Inflammatory macrophage (primary cell): ENCODE measurements around the gene GIGYF2.
"Not testable (repeated sequence)": the region's sequence is repeated elsewhere in the genome, so short reads cannot be mapped to it uniquely, and the experiment has no call there.

Experiments used
- DNase-seq, 2 donors: peaks; one replicate each; pipeline ENCODE4 v3.0.0-alpha.2; 2020 to 2022

The GIGYF2 gene

GRCh38 chr2:232896720-232897597 is 199.8 kb downstream of the GIGYF2 start:
- DNase-seq = no peak

GRCh38 chr2:232897598-232898408 is 200.7 kb downstream of the GIGYF2 start:
- DNase-seq = no peak

- DNase-seq = no peak
Measured at GRCh38 chr2:232898592-232899543, 201.7 kb downstream of the GIGYF2 start.

- peak; percentile 33 to 36 for DNase-seq
Measured at GRCh38 chr2:232900811-232901735, 203.9 kb downstream of the GIGYF2 start.

- peak; percentile 66 to 79 for DNase-seq
Measured at GRCh38 chr2:232901736-232902578, 204.8 kb downstream of the GIGYF2 start.

- no peak for DNase-seq
Measured at GRCh38 chr2:232903989-232904388, 206.9 kb downstream of the GIGYF2 start.

- DNase-seq = not testable (repeated sequence)
Measured at GRCh38 chr2:232906867-232907717, 210.0 kb downstream of the GIGYF2 start.

- DNase-seq = not testable (repeated sequence)
Measured at GRCh38 chr2:232907718-232908085, 210.6 kb downstream of the GIGYF2 start.

- DNase-seq = no peak
Measured at GRCh38 chr2:232908695-232909094, 211.6 kb downstream of the GIGYF2 start.
